PC-9 (cell line): ENCODE results near the gene RAD18. TPM values are rescaled to one million over a fixed set of nuclear protein-coding genes. Genes with fewer than 3 reads are reported as not detected.

ENCODE experiments used
- BruUV-seq: library from RNA; stranded (reverse); fragments of 400-500 nt; replicated peaks from 2 replicates; lab custom pipeline; 2021; lab: Mats Ljungman, UMichigan
- CTCF ChIA-PET: fragments of 300-600 bp; sonication (Branson Sonifier 250); formaldehyde crosslinking; loops from one replicate; lab custom pipeline; 2022; ENCODE audit warnings: antibody characterized with exemption; lab: Charles Lee
- POLR2A ChIA-PET: fragments of 300-600 bp; sonication (Branson Sonifier 250); formaldehyde crosslinking; loops from one replicate; lab custom pipeline; 2022; ENCODE audit warnings: antibody characterized with exemption; ENCODE audit not compliant: unreplicated experiment; lab: Charles Lee
- DNase-seq, 2 experiments: peaks; one replicate each; pipeline versions ENCODE4 v3.0.0 to v3.0.0-alpha.2; 2015 to 2022; ENCODE audit warnings: mixed read lengths in 1 of 2
- H2AFZ ChIP-seq: fragments of 200-600 bp; sonication (generic); 2 replicates; pipeline ENCODE4 v1.8.1; 2017; ENCODE audit warnings: antibody characterized with exemption
- H3F3A ChIP-seq: fragments of 200-600 bp; sonication (generic); 2 replicates; pipeline ENCODE4 v1.8.1; 2017; ENCODE audit warnings: antibody characterized with exemption, mild to moderate bottlenecking, low read depth; ENCODE audit not compliant: insufficient read depth
- H3K27ac ChIP-seq: fragments of 200-600 bp; sonication (generic); 2 replicates; pipeline ENCODE4 v1.6.1; 2016; ENCODE audit warnings: mixed run types
- H3K27me3 ChIP-seq: fragments of 200-600 bp; sonication (generic); 2 replicates; pipeline ENCODE4 v1.6.1; 2016; ENCODE audit warnings: low read depth, mixed run types; ENCODE audit not compliant: insufficient read depth
- H3K36me3 ChIP-seq: fragments of 200-600 bp; sonication (generic); 2 replicates; pipeline ENCODE4 v1.6.1; 2016; ENCODE audit warnings: low read depth, mixed run types
- H3K4me1 ChIP-seq: fragments of 200-600 bp; sonication (generic); replicated peaks from 2 replicates; pipeline ENCODE4 v1.6.1; 2016; ENCODE audit warnings: mixed run types; ENCODE audit not compliant: insufficient read depth
- H3K4me2 ChIP-seq: fragments of 200-600 bp; sonication (generic); 2 replicates; pipeline ENCODE4 v1.6.1; 2017; ENCODE audit warnings: mixed run types
- H3K4me3 ChIP-seq: fragments of 200-600 bp; sonication (generic); 2 replicates; pipeline ENCODE4 v1.6.1; 2016; ENCODE audit warnings: mixed run types
- H3K79me2 ChIP-seq: fragments of 200-600 bp; sonication (generic); 2 replicates; pipeline ENCODE4 v1.6.1; 2017; ENCODE audit warnings: low read depth, mixed run types
- H3K9me2 ChIP-seq: fragments of 200-600 bp; sonication (generic); 2 replicates; pipeline ENCODE4 v1.8.1; 2017; ENCODE audit warnings: mild to moderate bottlenecking; ENCODE audit not compliant: insufficient read depth
- H3K9me3 ChIP-seq: fragments of 200-600 bp; sonication (generic); 2 replicates; pipeline ENCODE4 v1.8.1; 2016; ENCODE audit warnings: low read depth; ENCODE audit not compliant: insufficient read depth
- H4K20me1 ChIP-seq: fragments of 200-600 bp; sonication (generic); 2 replicates; pipeline ENCODE4 v1.8.1; 2017; ENCODE audit not compliant: insufficient read depth
- CTCF ChIP-seq: fragments of 200-600 bp; sonication (generic); conservative IDR thresholded peaks from 2 replicates; pipeline ENCODE4 v1.6.1; 2017; ENCODE audit warnings: mixed run types, antibody characterized with exemption, mild to moderate bottlenecking, moderate library complexity
- EZH2 ChIP-seq: fragments of 200-600 bp; sonication (generic); IDR thresholded peaks from 2 replicates; pipeline ENCODE4 v1.8.0; 2017; ENCODE audit warnings: antibody characterized with exemption, low read depth
- intact Hi-C: fragments of 100-400 bp; cut with micrococcal nuclease; formaldehyde crosslinking; loops from one replicate; pipeline ENCODE4 v1.10.0; 2022; ENCODE audit not compliant: unreplicated experiment
- total RNA-seq: library from RNA; stranded (reverse); gene quantifications from 2 replicates; pipeline ENCODE4 v1.2.3, GENCODE V29; 2021

The RAD18 gene
- total RNA-seq, 1 experiment from 2014 or later, result 29.1 TPM

DNA sequence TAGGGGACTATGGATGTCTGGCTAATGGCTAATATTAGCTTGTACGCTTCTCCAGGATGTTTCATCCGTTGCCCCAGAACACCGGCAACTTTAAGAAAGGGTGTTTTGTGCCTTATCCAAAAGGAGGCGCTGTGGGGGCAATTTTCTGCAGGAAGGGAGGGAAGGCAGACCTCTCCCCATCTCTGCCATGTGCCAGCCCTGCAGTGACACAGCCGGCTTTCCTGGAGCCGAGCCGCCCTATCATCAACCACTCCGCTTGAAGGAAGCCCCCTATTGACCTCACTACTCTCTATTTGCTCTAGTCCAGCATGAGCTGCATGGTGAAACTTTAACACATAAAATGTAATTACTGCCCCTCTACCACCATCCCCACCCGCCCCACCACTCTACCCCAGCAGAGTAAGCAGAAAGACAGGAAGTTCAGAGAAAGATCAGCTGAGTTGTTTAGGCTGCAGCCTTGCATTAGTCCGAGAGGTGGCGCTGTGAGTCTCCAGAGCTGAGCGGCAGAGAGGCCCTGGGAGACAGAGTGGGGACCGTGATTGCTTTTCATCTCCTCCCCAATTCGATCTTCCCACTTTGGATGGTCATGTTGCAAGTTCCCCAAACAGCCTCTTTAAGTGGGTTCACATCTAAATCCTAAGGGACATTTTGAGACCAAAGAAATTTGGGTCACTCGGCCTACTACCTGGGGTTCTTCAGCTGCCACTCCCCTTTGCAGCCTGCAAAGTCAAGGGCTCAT is 24.5 kb upstream of the RAD18 start:
- Histone ChIP-seq H3F3A (no peaks in the 10 kb centered on the region), H3K27ac (no peak overlapping the region), H2AFZ (no peak overlapping the region), H3K9me3 (no peaks in the 10 kb centered on the region), H3K27me3 (no peaks in the 10 kb centered on the region), H3K4me3 (no peak overlapping the region), H3K4me2 (no peak overlapping the region), H3K4me1 (no peaks in the 10 kb centered on the region), H3K9me2 (no peaks in the 10 kb centered on the region), H4K20me1 (no peaks in the 10 kb centered on the region), H3K79me2 (no peaks in the 10 kb centered on the region), H3K36me3 (no peaks in the 10 kb centered on the region)
- ChIA-PET CTCF (interaction anchor here (0.5 to 2.7 kb wide), 11 partner anchors 11 to 1272 kb away, joined by 3 to 20 read pairs (median 8); no protein-coding TSS in a partner anchor), POLR2A (interaction anchor here (0.6 kb wide), 1 partner anchor 375 kb away, joined by 27 read pairs; no protein-coding TSS in a partner anchor)
- intact Hi-C loops, result loop anchor here (1.0 to 2.0 kb wide), 2 partner anchors 81 to 314 kb away; no protein-coding TSS in a partner anchor
- no TSS peak for BruUV-seq
- TF ChIP-seq EZH2, result no peak
- peak; percentile 83 for TF ChIP-seq CTCF
- DNase-seq, result peak in 1 of 2 experiments; percentile 55

- H3K79me2 ChIP-seq, result no peaks in the 10 kb centered on the region
- no peak overlapping the region for H3K4me2 ChIP-seq
- no peaks in the 10 kb centered on the region for H3K4me1 ChIP-seq
- TF ChIP-seq EZH2 (no peak), CTCF (no peak)
- DNase-seq, result no peak
- BruUV-seq, result no TSS peak
- no peaks in the 10 kb centered on the region; the same call in 1 of the 2 replicates for H3K27me3 ChIP-seq
- no peaks in the 10 kb centered on the region for H4K20me1 ChIP-seq
- no peaks in the 10 kb centered on the region for H3F3A ChIP-seq
- intact Hi-C loops, result no loop called here
- no peak overlapping the region for H3K4me3 ChIP-seq
- no peak overlapping the region for H3K27ac ChIP-seq
- H3K36me3 ChIP-seq, result no peaks in the 10 kb centered on the region
- ChIA-PET POLR2A (no interaction called here), CTCF (interaction anchor here (1.0 to 2.7 kb wide), 3 partner anchors 12 to 315 kb away, joined by 3 to 12 read pairs (median 3); no protein-coding TSS in a partner anchor)
- no peaks in the 10 kb centered on the region for H3K9me2 ChIP-seq
- H2AFZ ChIP-seq, result no peak overlapping the region
- no peaks in the 10 kb centered on the region for H3K9me3 ChIP-seq
Measured at GRCh38 chr3:8987226-8987625, 24.0 kb upstream of the RAD18 start.

GRCh38 chr3:8986741-8987140 is 23.5 kb upstream of the RAD18 start:
- Histone ChIP-seq H3K27me3 (peaks cover 2% of the 10 kb centered on the region; the same call in 1 of the 2 replicates), H3K79me2 (no peaks in the 10 kb centered on the region), H3K4me2 (no peak overlapping the region), H3F3A (no peaks in the 10 kb centered on the region), H3K27ac (no peak overlapping the region), H3K4me1 (no peaks in the 10 kb centered on the region), H3K9me3 (no peaks in the 10 kb centered on the region), H3K4me3 (no peak overlapping the region), H2AFZ (no peak overlapping the region), H3K36me3 (no peaks in the 10 kb centered on the region), H4K20me1 (no peaks in the 10 kb centered on the region), H3K9me2 (no peaks in the 10 kb centered on the region)
- no TSS peak for BruUV-seq
- ChIA-PET POLR2A (no interaction called here), CTCF (interaction anchor here (0.6 to 2.7 kb wide), 3 partner anchors 12 to 316 kb away, joined by 3 to 12 read pairs (median 6); no protein-coding TSS in a partner anchor)
- TF ChIP-seq EZH2, result no peak
- TF ChIP-seq CTCF, result no peak
- intact Hi-C loops, result no loop called here
- DNase-seq, result no peak
